ENCODE results near the gene DCAF8. TPM values are rescaled to one million over a fixed set of nuclear protein-coding genes. Genes with fewer than 3 reads are reported as not detected.

The DCAF8 gene
- total and polyA plus RNA-seq, 2 donors (not counting 1 experiment from before 2014, with no cell fraction given) = 194 to 266 TPM

GRCh38 chr1:160244209-160244608, 18.1 kb downstream of the DCAF8 start:
- no peak for DNase-seq
- ATAC-seq (ENCODE audit: low read depth) = no peak
- Mint-ChIP-seq H3K4me1 (peaks cover 4% of the 10 kb centered on the region), H3K27me3 (no peaks in the 10 kb centered on the region), H3K27ac (no peak overlapping the region), H3K4me3 (no peak overlapping the region), H3K9me3 (ENCODE audit: insufficient read depth) (no peaks in the 10 kb centered on the region)
- WGBS (ENCODE audit: insufficient coverage) = no CpG with 5 or more reads among the region's 1 CpG
- Histone ChIP-seq H3K4me1 (ENCODE audit: control insufficient read depth in 2 of 2, insufficient read depth in 2 of 2, low read length in 2 of 2) (no peaks in the 10 kb centered on the region), H3K9me3 (ENCODE audit: control extremely low read depth in 1 of 3, control insufficient read depth in 2 of 3, insufficient read depth in 1 of 3, low read length in 2 of 3) (no peaks in the 10 kb centered on the region), H3K4me3 (ENCODE audit: control extremely low read depth in 1 of 5, extremely low read depth in 1 of 5, insufficient read depth in 1 of 5, low read depth in 2 of 5, low read length in 4 of 5) (no peak overlapping the region), H3K79me2 (ENCODE audit: control insufficient read depth, insufficient read depth, low read length) (peaks cover 61% of the 10 kb centered on the region), H3K36me3 (replicated peaks in 1 of 2; ENCODE audit: control extremely low read depth in 1 of 2, control insufficient read depth in 1 of 2, extremely low read depth in 1 of 2, insufficient read depth in 2 of 2, low read length in 1 of 2) (peaks cover 23 to 41% of the 10 kb centered on the region in 2 experiments), H3K27me3 (replicated peaks in 1 of 4; ENCODE audit: control extremely low read depth in 1 of 4, control insufficient read depth in 3 of 4, insufficient read depth in 4 of 4, low read length in 3 of 4) (no peaks in the 10 kb centered on the region), H4K20me1 (ENCODE audit: control insufficient read depth, insufficient read depth, low read length, poor library complexity, severe bottlenecking) (peaks cover 20% of the 10 kb centered on the region), H3K9ac (ENCODE audit: low read length) (no peak overlapping the region), H3K4me2 (replicated peaks; ENCODE audit: low read depth, low read length, poor library complexity, severe bottlenecking) (no peak overlapping the region), H2AFZ (ENCODE audit: insufficient read depth, low read depth, low read length, poor library complexity, severe bottlenecking) (no peak overlapping the region), H3K27ac (ENCODE audit: low read length in 2 of 2) (no peak overlapping the region)
- intact Hi-C loops (cut with micrococcal nuclease) = no loop called here
- TF ChIP-seq CTCF (IDR thresholded peaks at IDR 0.05) (no peak), EZH2 (IDR thresholded peaks at IDR 0.05; ENCODE audit: borderline replicate concordance, insufficient read depth, low read depth, low read length, poor library complexity, severe bottlenecking) (no peak)
- ChIA-PET CTCF (interaction anchor here (0.7 to 2.0 kb wide), 2 partner anchors 8 to 47 kb away, joined by 3 to 9 read pairs; no protein-coding TSS in a partner anchor), POLR2A (no interaction called here)

GRCh38 chr1:160243767-160244166, 18.6 kb downstream of the DCAF8 start:
- ATAC-seq (ENCODE audit: low read depth) = no peak
- Histone ChIP-seq H4K20me1 (ENCODE audit: control insufficient read depth, insufficient read depth, low read length, poor library complexity, severe bottlenecking) (peaks cover 20% of the 10 kb centered on the region), H3K27me3 (replicated peaks in 1 of 4; ENCODE audit: control extremely low read depth in 1 of 4, control insufficient read depth in 3 of 4, insufficient read depth in 4 of 4, low read length in 3 of 4) (no peaks in the 10 kb centered on the region), H3K4me3 (ENCODE audit: control extremely low read depth in 1 of 5, extremely low read depth in 1 of 5, insufficient read depth in 1 of 5, low read depth in 2 of 5, low read length in 4 of 5) (no peak overlapping the region), H3K4me2 (replicated peaks; ENCODE audit: low read depth, low read length, poor library complexity, severe bottlenecking) (no peak overlapping the region), H3K36me3 (replicated peaks in 1 of 2; ENCODE audit: control extremely low read depth in 1 of 2, control insufficient read depth in 1 of 2, extremely low read depth in 1 of 2, insufficient read depth in 2 of 2, low read length in 1 of 2) (peaks cover 27 to 45% of the 10 kb centered on the region in 2 experiments), H3K27ac (ENCODE audit: low read length in 2 of 2) (no peak overlapping the region), H3K79me2 (ENCODE audit: control insufficient read depth, insufficient read depth, low read length) (peaks cover 61% of the 10 kb centered on the region), H2AFZ (ENCODE audit: insufficient read depth, low read depth, low read length, poor library complexity, severe bottlenecking) (no peak overlapping the region), H3K9me3 (ENCODE audit: control extremely low read depth in 1 of 3, control insufficient read depth in 2 of 3, insufficient read depth in 1 of 3, low read length in 2 of 3) (no peaks in the 10 kb centered on the region), H3K9ac (ENCODE audit: low read length) (no peak overlapping the region), H3K4me1 (ENCODE audit: control insufficient read depth in 2 of 2, insufficient read depth in 2 of 2, low read length in 2 of 2) (no peaks in the 10 kb centered on the region)
- Mint-ChIP-seq H3K4me1 (peaks cover 4% of the 10 kb centered on the region), H3K9me3 (ENCODE audit: insufficient read depth) (no peaks in the 10 kb centered on the region), H3K4me3 (no peak overlapping the region), H3K27ac (no peak overlapping the region), H3K27me3 (no peaks in the 10 kb centered on the region)
- TF ChIP-seq EZH2 (IDR thresholded peaks at IDR 0.05; ENCODE audit: borderline replicate concordance, insufficient read depth, low read depth, low read length, poor library complexity, severe bottlenecking) (no peak), CTCF (IDR thresholded peaks at IDR 0.05) (no peak)
- POLR2A ChIA-PET = interaction anchor here (0.6 kb wide), 1 partner anchor 1092 kb away, joined by 3 read pairs; no protein-coding TSS in a partner anchor
- intact Hi-C loops (cut with micrococcal nuclease) = no loop called here
- no peak for DNase-seq
- CTCF ChIA-PET = interaction anchor here (1.4 to 2.0 kb wide), 2 partner anchors 8 to 47 kb away, joined by 6 to 9 read pairs; no protein-coding TSS in a partner anchor
